Activated CD4-positive, alpha-beta T cell treated with anti-CD3 and anti-CD28 coated beads, Interleukin-2, amount 10 ng/mL, durations not matched to agents 24 days and 14 days (primary cell): ENCODE data around the gene TMA7. TPM values are rescaled to one million over a fixed set of nuclear protein-coding genes. Genes with fewer than 3 reads are reported as not detected.
A peak's percentile ranks its signal among the peaks of the same experiment; 100 is the strongest.
"Not testable (repeated sequence)": the region's sequence is repeated elsewhere in the genome, so short reads cannot be mapped to it uniquely, and the experiment has no call there.

ENCODE experiments used
- DNase-seq: peaks from one replicate; pipeline ENCODE4 v3.0.0; 2022
- H3K27ac Mint-ChIP-seq: one replicate; pipeline ENCODE4 v1.8.0; 2022; ENCODE audit warnings: mild to moderate bottlenecking, mixed read lengths
- H3K27me3 Mint-ChIP-seq: one replicate; pipeline ENCODE4 v1.8.0; 2022; ENCODE audit warnings: mixed read lengths
- H3K36me3 Mint-ChIP-seq: one replicate; pipeline ENCODE4 v1.8.0; 2022; ENCODE audit warnings: low read depth, mild to moderate bottlenecking, mixed read lengths
- H3K4me1 Mint-ChIP-seq: one replicate; pipeline ENCODE4 v1.8.0; 2021; ENCODE audit warnings: mixed read lengths
- H3K4me3 Mint-ChIP-seq: one replicate; pipeline ENCODE4 v1.8.0; 2022; ENCODE audit warnings: mild to moderate bottlenecking, moderate library complexity, mixed read lengths
- H3K9me3 Mint-ChIP-seq: one replicate; pipeline ENCODE4 v1.8.0; 2021; ENCODE audit warnings: mixed read lengths
- intact Hi-C: fragments of 100-400 bp; cut with micrococcal nuclease; formaldehyde crosslinking; loops from one replicate; pipeline ENCODE4 v1.15.1; 2023
- total RNA-seq: library from RNA; stranded (reverse); gene quantifications from 2 replicates; pipeline ENCODE4 v1.2.3, GENCODE V29; 2022

Gene TMA7
- total RNA-seq, 1 donor from 2014 or later, result 275 TPM

DNA sequence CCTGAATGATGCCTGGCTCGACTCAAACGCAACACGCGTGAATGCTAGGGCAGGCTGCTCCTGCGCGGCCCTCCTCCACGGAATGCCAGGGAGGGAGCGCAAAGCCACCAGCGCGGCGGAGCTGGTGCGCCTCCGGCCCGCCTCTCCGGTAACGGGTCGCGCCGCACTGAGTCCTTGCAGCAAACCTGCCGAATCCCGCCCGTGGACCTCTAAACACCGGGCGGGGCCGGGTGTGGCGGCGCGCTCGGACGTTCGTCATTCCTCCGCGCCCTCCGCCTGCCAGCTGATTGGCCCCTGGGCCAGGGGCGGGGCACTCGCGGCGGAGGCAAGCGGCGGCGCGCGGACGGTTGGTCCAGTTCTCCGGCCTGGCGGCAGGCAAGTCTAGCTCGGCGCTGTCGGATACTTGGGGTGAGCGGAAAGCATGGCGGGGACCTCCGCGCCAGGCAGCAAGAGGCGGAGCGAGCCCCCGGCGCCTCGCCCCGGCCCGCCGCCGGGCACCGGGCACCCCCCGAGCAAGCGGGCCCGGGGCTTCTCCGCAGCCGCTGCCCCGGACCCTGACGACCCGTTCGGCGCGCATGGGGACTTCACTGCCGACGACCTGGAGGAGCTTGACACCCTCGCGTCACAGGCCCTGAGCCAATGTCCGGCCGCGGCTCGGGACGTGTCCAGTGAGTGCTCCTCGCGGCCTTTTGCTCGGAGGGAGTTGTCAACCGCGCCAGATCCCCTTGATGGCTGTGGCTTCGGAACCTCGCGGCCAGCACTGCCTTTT lies 6.6 kb downstream of the TMA7 start, which contains the start of gene ATRIP:
ATRIP (plus strand) TSS at position 313 of the 769 bp plus-strand sequence; CDS start at position 422, 109 bp downstream.
- Mint-ChIP-seq H3K9me3 (no peaks in the 10 kb centered on the region), H3K36me3 (peaks cover 39% of the 10 kb centered on the region), H3K27me3 (no peaks in the 10 kb centered on the region), H3K4me3 (peak within 1 kb of the TSS; percentile 93), H3K27ac (peak within 1 kb of the TSS; percentile 91), H3K4me1 (peaks cover 25% of the 10 kb centered on the region)
- peak; percentile 98 for DNase-seq
- intact Hi-C loops, result loop anchor here (1.0 to 2.0 kb wide), 3 partner anchors 27 to 189 kb away; partner anchors contain the start of gene SLC26A6

GRCh38 chr3:48451270-48451669 lies 11.2 kb downstream of the TMA7 start:
- Mint-ChIP-seq H3K9me3 (no peaks in the 10 kb centered on the region), H3K4me3 (no peak overlapping the region), H3K4me1 (peaks cover 17% of the 10 kb centered on the region), H3K27ac (no peak overlapping the region), H3K36me3 (peaks cover 35% of the 10 kb centered on the region), H3K27me3 (no peaks in the 10 kb centered on the region)
- intact Hi-C loops, result no loop called here
- no peak for DNase-seq

- Mint-ChIP-seq H3K4me1 (peaks cover 8% of the 10 kb centered on the region), H3K27me3 (no peaks in the 10 kb centered on the region), H3K9me3 (no peaks in the 10 kb centered on the region), H3K27ac (no peak overlapping the region), H3K4me3 (no peak overlapping the region), H3K36me3 (peaks cover 51% of the 10 kb centered on the region)
- intact Hi-C loops, result no loop called here
- DNase-seq, result no peak
These were observed 16.4 kb downstream of the TMA7 start for GRCh38 chr3:48456456-48456855.

DNA sequence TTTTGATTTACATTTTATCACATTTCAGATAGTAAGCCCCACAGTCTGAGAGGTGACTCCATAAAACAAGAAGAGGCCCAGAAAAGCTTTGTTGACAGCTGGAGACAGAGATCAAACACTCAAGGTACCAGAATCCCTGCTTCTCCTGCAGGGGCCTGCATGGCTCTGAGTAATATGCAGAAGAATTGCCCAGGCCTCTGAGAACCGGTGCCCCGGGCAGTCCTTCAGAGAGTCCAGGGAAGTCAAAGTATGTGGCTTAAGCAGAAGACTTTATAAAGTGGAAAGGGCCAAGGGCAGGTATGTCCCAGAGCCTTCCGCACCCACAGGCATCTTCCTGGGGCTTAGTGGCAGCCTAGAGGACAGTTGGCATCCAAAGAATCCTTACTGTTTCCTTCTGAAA lies 19.3 kb downstream of the TMA7 start:
- Mint-ChIP-seq H3K9me3 (no peaks in the 10 kb centered on the region), H3K27me3 (no peaks in the 10 kb centered on the region), H3K27ac (no peak overlapping the region), H3K4me3 (no peak overlapping the region), H3K36me3 (peaks cover 36% of the 10 kb centered on the region), H3K4me1 (peaks cover 5% of the 10 kb centered on the region)
- DNase-seq, result no peak
- intact Hi-C loops, result no loop called here

DNA sequence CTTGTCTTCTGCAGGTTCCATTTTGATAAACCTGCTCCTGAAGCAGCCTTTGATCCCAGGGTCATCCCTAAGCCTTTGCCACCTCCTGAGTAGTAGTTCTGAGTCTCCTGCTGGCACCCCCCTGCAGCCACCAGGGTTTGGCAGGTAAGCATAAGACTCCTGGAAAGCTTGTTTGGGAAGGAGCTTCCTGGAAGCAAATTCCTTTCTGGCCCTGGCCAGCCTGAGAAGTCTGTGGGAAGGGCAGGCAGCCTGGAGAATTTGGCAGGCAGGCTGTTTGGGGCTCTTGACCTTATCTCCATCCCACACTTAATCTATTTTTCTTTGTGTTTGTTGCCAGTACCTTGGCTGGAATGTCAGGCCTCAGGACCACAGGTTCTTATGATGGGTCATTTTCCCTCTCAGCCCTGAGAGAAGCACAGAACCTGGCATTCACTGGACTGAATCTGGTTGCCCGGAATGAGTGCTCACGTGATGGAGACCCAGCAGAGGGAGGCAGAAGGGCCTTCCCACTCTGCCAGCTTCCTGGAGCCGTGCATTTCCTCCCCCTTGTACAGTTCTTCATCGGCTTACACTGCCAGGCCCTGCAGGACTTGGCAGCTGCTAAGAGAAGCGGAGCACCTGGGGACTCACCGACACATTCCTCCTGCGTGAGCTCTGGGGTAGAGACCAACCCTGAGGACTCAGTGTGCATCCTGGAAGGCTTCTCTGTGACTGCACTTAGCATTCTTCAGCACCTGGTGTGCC lies 19.9 kb downstream of the TMA7 start:
- H3K27ac Mint-ChIP-seq, result no peak overlapping the region
- no peaks in the 10 kb centered on the region for H3K9me3 Mint-ChIP-seq
- no peak for DNase-seq
- H3K4me1 Mint-ChIP-seq, result peaks cover 5% of the 10 kb centered on the region
- intact Hi-C loops, result loop anchor here (10.0 kb wide), 1 partner anchor 375 kb away; no protein-coding TSS in a partner anchor
- peaks cover 31% of the 10 kb centered on the region for H3K36me3 Mint-ChIP-seq
- no peak overlapping the region for H3K4me3 Mint-ChIP-seq
- H3K27me3 Mint-ChIP-seq, result no peaks in the 10 kb centered on the region

GRCh38 chr3:48460517-48460902 lies 20.5 kb downstream of the TMA7 start:
- H3K27ac Mint-ChIP-seq, result no peak overlapping the region

GRCh38 chr3:48461767-48462166 lies 21.7 kb downstream of the TMA7 start:
- not testable (repeated sequence) for H3K27ac Mint-ChIP-seq, H3K4me3 Mint-ChIP-seq, H3K27me3 Mint-ChIP-seq, DNase-seq, H3K9me3 Mint-ChIP-seq
- intact Hi-C loops, result loop anchor here (10.0 kb wide), 1 partner anchor 377 kb away; no protein-coding TSS in a partner anchor
- Mint-ChIP-seq H3K36me3 (peaks cover 40% of the 10 kb centered on the region), H3K4me1 (peaks cover 15% of the 10 kb centered on the region)

More at GRCh38 chr3:48460517-48460902, 20.5 kb downstream of the TMA7 start:
- intact Hi-C loops, result loop anchor here (10.0 kb wide), 1 partner anchor 376 kb away; no protein-coding TSS in a partner anchor
- H3K27me3 Mint-ChIP-seq, result no peaks in the 10 kb centered on the region
- no peak for DNase-seq
- peaks cover 31% of the 10 kb centered on the region for H3K36me3 Mint-ChIP-seq
- no peak overlapping the region for H3K4me3 Mint-ChIP-seq
- H3K9me3 Mint-ChIP-seq, result no peaks in the 10 kb centered on the region
- peaks cover 9% of the 10 kb centered on the region for H3K4me1 Mint-ChIP-seq

GRCh38 chr3:48463703-48464102 lies 23.6 kb downstream of the TMA7 start:
- Mint-ChIP-seq H3K27ac (no peak overlapping the region), H3K36me3 (peaks cover 51% of the 10 kb centered on the region), H3K9me3 (no peaks in the 10 kb centered on the region), H3K4me1 (peaks cover 31% of the 10 kb centered on the region), H3K27me3 (no peaks in the 10 kb centered on the region), H3K4me3 (no peak overlapping the region)
- intact Hi-C loops, result loop anchor here (10.0 kb wide), 1 partner anchor 379 kb away; no protein-coding TSS in a partner anchor
- DNase-seq, result no peak

DNA sequence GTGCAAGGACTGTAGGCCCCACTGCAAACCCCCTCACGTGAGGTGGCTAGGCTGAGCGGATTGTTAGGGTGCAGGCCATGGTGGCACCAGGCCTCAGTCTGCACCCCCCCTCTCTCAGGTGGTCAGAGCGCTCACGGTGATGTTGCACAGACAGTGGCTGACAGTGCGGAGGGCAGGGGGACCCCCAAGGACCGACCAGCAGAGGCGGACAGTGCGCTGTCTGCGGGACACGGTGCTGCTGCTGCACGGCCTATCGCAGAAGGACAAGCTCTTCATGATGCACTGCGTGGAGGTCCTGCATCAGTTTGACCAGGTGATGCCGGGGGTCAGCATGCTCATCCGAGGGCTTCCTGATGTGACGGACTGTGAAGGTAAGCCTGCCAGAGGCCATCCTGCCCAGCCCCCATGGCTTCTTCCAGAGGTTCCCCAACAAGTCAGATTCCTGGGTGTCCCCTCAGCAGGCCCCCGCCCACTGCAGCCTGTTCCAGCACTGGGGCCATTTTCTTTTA lies 24.7 kb downstream of the TMA7 start:
- no peak for DNase-seq
- Mint-ChIP-seq H3K4me1 (peaks cover 41% of the 10 kb centered on the region), H3K27ac (peak overlapping the region; percentile 13), H3K4me3 (no peak overlapping the region), H3K9me3 (no peaks in the 10 kb centered on the region), H3K36me3 (peaks cover 54% of the 10 kb centered on the region), H3K27me3 (no peaks in the 10 kb centered on the region)
- intact Hi-C loops, result loop anchor here (1.0 to 10.0 kb wide), 2 partner anchors 9 to 380 kb away; no protein-coding TSS in a partner anchor

DNA sequence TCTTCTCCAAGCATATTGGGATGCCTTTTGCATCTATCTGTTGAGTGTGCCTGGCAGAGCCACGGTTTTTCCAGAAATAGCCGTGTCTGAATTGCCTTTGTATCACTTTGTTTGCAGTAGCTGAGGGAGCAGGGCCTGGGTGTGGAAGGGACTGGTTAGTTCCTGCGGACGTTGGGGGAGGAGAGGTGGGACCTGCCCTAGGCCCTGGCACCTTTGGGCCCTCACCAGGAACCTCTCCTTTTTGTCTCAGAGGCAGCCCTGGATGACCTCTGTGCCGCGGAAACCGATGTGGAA lies 25.1 kb downstream of the TMA7 start:
- Mint-ChIP-seq H3K4me1 (peaks cover 45% of the 10 kb centered on the region), H3K36me3 (peaks cover 54% of the 10 kb centered on the region), H3K27me3 (no peaks in the 10 kb centered on the region), H3K9me3 (no peaks in the 10 kb centered on the region), H3K27ac (peak overlapping the region; percentile 93), H3K4me3 (peak overlapping the region; percentile 96)
- DNase-seq, result no peak
- intact Hi-C loops, result loop anchor here (1.0 to 10.0 kb wide), 2 partner anchors 8 to 380 kb away; no protein-coding TSS in a partner anchor

DNA sequence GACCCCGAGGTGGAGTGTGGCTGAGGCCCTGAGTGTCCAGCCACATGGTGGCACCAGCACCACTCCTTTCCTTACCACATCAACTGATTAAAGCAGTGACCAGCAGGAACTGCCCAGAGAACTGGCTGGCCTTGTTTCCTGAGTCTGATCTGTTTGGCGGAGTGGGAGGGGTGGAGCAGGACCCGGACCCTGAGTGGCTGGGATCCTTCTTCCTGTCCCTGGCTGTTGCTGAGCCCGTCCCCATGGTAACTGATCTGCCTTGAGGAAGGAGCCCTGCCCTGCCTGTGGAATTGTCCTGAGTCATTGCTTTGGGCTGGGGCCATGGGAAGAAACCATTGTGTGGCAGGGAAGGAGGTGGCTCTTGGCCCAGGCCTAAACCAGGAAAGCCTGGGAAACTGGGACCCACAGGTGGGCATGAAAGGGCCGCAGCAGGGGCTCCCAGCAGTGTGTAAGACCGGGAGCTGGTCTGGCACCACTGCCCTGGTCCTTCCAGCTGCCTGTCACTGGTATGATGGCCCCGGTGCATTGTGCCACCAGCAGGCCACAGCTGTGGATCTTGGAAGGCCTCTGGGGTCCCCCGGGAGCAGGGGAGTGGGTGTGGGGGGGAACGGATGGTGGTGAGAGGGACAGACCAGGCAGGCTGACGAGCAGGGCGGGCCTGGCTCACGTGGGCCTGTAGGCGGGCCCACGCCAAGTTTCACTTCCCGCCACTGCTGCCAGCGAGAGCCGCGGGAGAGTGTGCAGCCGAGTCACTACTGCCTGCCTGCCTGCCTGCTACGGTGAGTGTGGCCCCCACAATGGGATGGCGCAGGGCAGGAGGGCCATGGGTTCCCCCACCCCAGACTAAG lies 25.7 kb downstream of the TMA7 start:
- intact Hi-C loops, result loop anchor here (1.0 to 10.0 kb wide), 4 partner anchors 8 to 381 kb away; no protein-coding TSS in a partner anchor
- DNase-seq, result peak; percentile 95
- peak overlapping the region; percentile 96 for H3K4me3 Mint-ChIP-seq
- no peaks in the 10 kb centered on the region for H3K9me3 Mint-ChIP-seq
- peaks cover 46% of the 10 kb centered on the region for H3K4me1 Mint-ChIP-seq
- H3K27me3 Mint-ChIP-seq, result no peaks in the 10 kb centered on the region
- H3K27ac Mint-ChIP-seq, result peak overlapping the region; percentile 93
- peaks cover 50% of the 10 kb centered on the region for H3K36me3 Mint-ChIP-seq

DNA sequence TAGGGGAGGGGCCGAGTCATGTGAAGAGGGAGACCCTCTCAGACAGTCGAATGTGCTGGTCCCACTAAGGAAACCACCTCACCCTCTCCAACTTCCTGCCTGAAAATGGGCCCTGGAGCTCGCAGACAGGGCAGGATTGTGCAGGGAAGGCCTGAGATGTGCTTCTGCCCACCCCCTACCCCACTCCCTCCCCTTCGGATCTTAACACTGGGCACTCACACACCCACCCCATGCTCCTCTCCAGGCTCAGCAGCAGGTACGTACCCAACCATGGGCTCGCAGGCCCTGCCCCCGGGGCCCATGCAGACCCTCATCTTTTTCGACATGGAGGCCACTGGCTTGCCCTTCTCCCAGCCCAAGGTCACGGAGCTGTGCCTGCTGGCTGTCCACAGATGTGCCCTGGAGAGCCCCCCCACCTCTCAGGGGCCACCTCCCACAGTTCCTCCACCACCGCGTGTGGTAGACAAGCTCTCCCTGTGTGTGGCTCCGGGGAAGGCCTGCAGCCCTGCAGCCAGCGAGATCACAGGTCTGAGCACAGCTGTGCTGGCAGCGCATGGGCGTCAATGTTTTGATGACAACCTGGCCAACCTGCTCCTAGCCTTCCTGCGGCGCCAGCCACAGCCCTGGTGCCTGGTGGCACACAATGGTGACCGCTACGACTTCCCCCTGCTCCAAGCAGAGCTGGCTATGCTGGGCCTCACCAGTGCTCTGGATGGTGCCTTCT lies 26.5 kb downstream of the TMA7 start:
- peaks cover 44% of the 10 kb centered on the region for H3K36me3 Mint-ChIP-seq
- H3K4me3 Mint-ChIP-seq, result peak overlapping the region; percentile 96
- H3K27ac Mint-ChIP-seq, result peak overlapping the region; percentile 93
- no peaks in the 10 kb centered on the region for H3K27me3 Mint-ChIP-seq
- no peaks in the 10 kb centered on the region for H3K9me3 Mint-ChIP-seq
- peak; percentile 79 for DNase-seq
- intact Hi-C loops, result loop anchor here (1.0 to 10.0 kb wide), 3 partner anchors 41 to 382 kb away; no protein-coding TSS in a partner anchor
- peaks cover 43% of the 10 kb centered on the region for H3K4me1 Mint-ChIP-seq
